ENCODE results near the gene CUTC. TPM values are rescaled to one million over a fixed set of nuclear protein-coding genes. Genes with fewer than 3 reads are reported as not detected.
A peak's percentile ranks its signal among the peaks of the same experiment; 100 is the strongest.

CUTC gene, protein sequence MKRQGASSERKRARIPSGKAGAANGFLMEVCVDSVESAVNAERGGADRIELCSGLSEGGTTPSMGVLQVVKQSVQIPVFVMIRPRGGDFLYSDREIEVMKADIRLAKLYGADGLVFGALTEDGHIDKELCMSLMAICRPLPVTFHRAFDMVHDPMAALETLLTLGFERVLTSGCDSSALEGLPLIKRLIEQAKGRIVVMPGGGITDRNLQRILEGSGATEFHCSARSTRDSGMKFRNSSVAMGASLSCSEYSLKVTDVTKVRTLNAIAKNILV
- polyA plus RNA-seq (2013, experiment 1 of 2): 20.2 TPM
- 20.4 TPM for polyA plus RNA-seq (2013, experiment 2 of 2)

DNA sequence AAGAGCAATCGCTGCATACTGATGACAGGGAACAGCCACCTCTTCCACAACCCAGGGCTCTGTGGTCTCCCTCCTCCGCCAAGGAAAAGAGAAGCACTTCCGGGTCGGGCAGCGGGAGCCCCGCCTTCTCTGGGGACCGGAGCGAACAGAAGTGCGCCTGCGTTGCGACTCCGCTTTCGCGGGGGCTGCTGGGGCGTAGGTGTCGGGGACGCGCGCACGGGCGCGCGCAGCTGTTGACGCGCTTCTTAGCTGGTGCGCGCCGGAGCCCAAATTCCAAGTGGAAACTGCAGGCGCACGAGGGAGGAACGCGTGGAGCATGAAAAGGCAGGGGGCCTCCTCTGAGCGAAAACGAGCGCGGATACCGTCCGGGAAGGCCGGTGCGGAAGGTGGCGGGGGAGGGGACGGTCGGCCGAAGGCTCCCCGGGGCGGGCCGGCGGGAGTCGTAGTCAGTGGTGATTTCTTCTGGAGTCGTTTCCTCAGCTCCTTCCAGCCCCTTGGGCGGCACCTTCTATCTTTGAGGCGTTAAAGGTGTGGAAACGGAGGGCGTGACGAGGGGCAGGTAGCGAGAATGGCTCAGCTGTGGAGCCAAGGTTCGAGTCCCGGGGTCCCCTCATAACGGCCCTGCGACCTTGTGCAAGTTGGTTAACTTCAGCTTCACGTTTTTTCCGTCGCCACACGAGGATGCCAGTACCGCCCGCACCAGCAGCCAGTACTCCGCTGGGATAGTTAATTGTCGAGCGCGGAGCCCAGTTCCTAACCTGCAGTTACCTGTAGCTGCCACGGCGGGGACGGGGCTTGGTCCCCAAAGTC, at the start of gene CUTC, which contains the start of gene COX15:
CUTC (plus strand) TSS at position 202 of the 810 bp plus-strand sequence; CDS start at position 317, 115 bp downstream.
COX15 (minus strand) TSS at position 95 of the 810 bp plus-strand sequence; CDS start at position 17, 78 bp downstream.
- Histone ChIP-seq H3K79me1 (ENCODE audit: low read depth, low read length) (peaks cover 3% of the 10 kb centered on the region), H2BK12ac (ENCODE audit: low read length) (no peak within 1 kb of the TSS), H3K36me3 (replicated peaks in 1 of 2; ENCODE audit: control insufficient read depth in 2 of 2, insufficient read depth in 2 of 2, low read length in 2 of 2) (peaks cover 5 to 39% of the 10 kb centered on the region in 2 donors), H3K4ac (ENCODE audit: low read length) (no peak within 1 kb of the TSS), H3K9ac (ENCODE audit: low read depth, low read length, poor library complexity) (peak within 1 kb of the TSS; percentile 98), H2AK5ac (ENCODE audit: low read depth, low read length) (peak within 1 kb of the TSS; percentile 86), H3K18ac (ENCODE audit: low read length) (peak within 1 kb of the TSS; percentile 90), H3K4me1 (ENCODE audit: control insufficient read depth in 2 of 2, insufficient read depth in 1 of 2, low read depth in 1 of 2, low read length in 2 of 2) (peaks cover 0 to 3% of the 10 kb centered on the region in 2 donors), H2BK120ac (ENCODE audit: low read depth, low read length) (no peak within 1 kb of the TSS), H3K27me3 (ENCODE audit: control insufficient read depth in 3 of 3, insufficient read depth in 3 of 3, low read depth in 1 of 3, low read length in 3 of 3) (no peaks in the 10 kb centered on the region), H3K23ac (ENCODE audit: low read depth, low read length, poor library complexity) (peak within 1 kb of the TSS; percentile 83), H4K8ac (ENCODE audit: low read depth, low read length) (no peak within 1 kb of the TSS), H3K9me3 (replicated peaks in 1 of 2; ENCODE audit: control insufficient read depth in 2 of 2, insufficient read depth in 1 of 2, low read depth in 1 of 2, low read length in 2 of 2) (peaks cover 0 to 5% of the 10 kb centered on the region in 2 donors), H3K14ac (ENCODE audit: low read length) (no peak within 1 kb of the TSS), H4K91ac (ENCODE audit: low read depth, low read length, poor library complexity) (no peak within 1 kb of the TSS), H3K4me2 (ENCODE audit: insufficient read depth, low read length, poor library complexity, severe bottlenecking) (peak within 1 kb of the TSS; percentile 48), H2BK15ac (ENCODE audit: low read length) (no peak within 1 kb of the TSS), H3K4me3 (ENCODE audit: low read length in 2 of 2) (peak within 1 kb of the TSS; percentile 83 to 88), H2BK5ac (ENCODE audit: low read length) (no peak within 1 kb of the TSS), H3K27ac (replicated peaks; ENCODE audit: low read length) (peak within 1 kb of the TSS; percentile 78), H2AFZ (ENCODE audit: low read length) (peak within 1 kb of the TSS; percentile 92)
- peak; percentile 95 for DNase-seq (ENCODE audit: low spot score)
- WGBS, 2 donors (ENCODE audit: extremely low coverage in 2 of 2, insufficient read length in 2 of 2, insufficient replicate concordance in 1 of 2): no CpG with 5 or more reads among the region's 73 CpGs

DNA sequence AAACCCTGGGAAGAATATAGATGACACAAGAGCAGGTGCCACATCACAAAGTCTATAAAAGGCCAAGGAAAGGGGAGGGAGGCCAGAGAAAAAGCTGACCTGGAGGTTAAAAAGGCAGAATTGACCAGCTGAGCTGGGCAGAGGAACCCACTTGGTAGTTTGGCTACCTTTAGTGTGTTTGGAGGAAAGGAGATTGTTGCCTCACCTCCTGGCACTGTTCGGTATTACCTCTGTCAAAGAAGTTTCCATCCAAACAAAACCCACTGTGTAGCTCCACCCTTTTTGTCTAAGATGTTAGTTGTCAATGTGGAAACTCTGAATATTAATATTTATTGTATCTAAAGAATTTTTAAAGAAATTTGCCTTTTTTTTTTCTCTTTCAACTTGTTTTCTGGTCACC, 49.3 kb upstream of the CUTC start:
- no peak overlapping the region for H3K4me2 ChIP-seq (ENCODE audit: insufficient read depth, low read length, poor library complexity, severe bottlenecking)
- DNase-seq (ENCODE audit: low spot score): no peak
- no peak overlapping the region for H3K14ac ChIP-seq (ENCODE audit: low read length)
- H3K4ac ChIP-seq (ENCODE audit: low read length): no peak overlapping the region
- no peak overlapping the region for H3K23ac ChIP-seq (ENCODE audit: low read depth, low read length, poor library complexity)
- no peak overlapping the region for H3K18ac ChIP-seq (ENCODE audit: low read length)
- no peak overlapping the region for H3K4me3 ChIP-seq (ENCODE audit: low read length in 2 of 2)
- H3K27me3 ChIP-seq (ENCODE audit: control insufficient read depth in 3 of 3, insufficient read depth in 3 of 3, low read depth in 1 of 3, low read length in 3 of 3): no peaks in the 10 kb centered on the region
- no peak overlapping the region for H4K8ac ChIP-seq (ENCODE audit: low read depth, low read length)
- H3K79me1 ChIP-seq (ENCODE audit: low read depth, low read length): no peaks in the 10 kb centered on the region
- no peak overlapping the region for H3K27ac ChIP-seq (replicated peaks; ENCODE audit: low read length)
- no peak overlapping the region for H2BK5ac ChIP-seq (ENCODE audit: low read length)
- peaks cover 15 to 32% of the 10 kb centered on the region in 2 donors for H3K36me3 ChIP-seq (replicated peaks in 1 of 2; ENCODE audit: control insufficient read depth in 2 of 2, insufficient read depth in 2 of 2, low read length in 2 of 2)
- H3K9me3 ChIP-seq (replicated peaks in 1 of 2; ENCODE audit: control insufficient read depth in 2 of 2, insufficient read depth in 1 of 2, low read depth in 1 of 2, low read length in 2 of 2): no peaks in the 10 kb centered on the region
- no peaks in the 10 kb centered on the region for H3K4me1 ChIP-seq (ENCODE audit: control insufficient read depth in 2 of 2, insufficient read depth in 1 of 2, low read depth in 1 of 2, low read length in 2 of 2)
- H2BK15ac ChIP-seq (ENCODE audit: low read length): no peak overlapping the region
- no peak overlapping the region for H4K91ac ChIP-seq (ENCODE audit: low read depth, low read length, poor library complexity)
- no peak overlapping the region for H2AFZ ChIP-seq (ENCODE audit: low read length)
- H2BK12ac ChIP-seq (ENCODE audit: low read length): no peak overlapping the region
- H2AK5ac ChIP-seq (ENCODE audit: low read depth, low read length): no peak overlapping the region
- no peak overlapping the region for H2BK120ac ChIP-seq (ENCODE audit: low read depth, low read length)
- no CpG with 5 or more reads among the region's 1 CpG for WGBS, 2 donors (ENCODE audit: extremely low coverage in 2 of 2, insufficient read length in 2 of 2, insufficient replicate concordance in 1 of 2)
- no peak overlapping the region for H3K9ac ChIP-seq (ENCODE audit: low read depth, low read length, poor library complexity)

DNA sequence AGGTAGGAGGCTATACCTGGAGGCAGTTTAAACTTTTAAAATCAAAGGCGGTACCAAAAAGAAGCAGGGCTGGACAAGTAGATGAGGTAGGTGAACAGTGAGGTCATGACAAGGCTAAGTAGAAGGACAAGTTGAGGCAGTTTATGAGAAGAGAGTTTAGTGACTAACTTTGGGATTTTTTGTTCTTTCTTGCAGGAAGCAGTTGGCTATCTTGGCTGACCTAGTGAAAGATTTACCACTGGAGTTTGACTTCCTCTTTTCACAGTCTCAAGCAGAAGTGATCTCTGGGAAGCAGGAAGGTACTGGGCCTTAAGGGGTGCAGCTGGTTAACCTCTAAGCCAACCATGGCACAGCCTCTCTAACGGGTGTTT, 46.5 kb upstream of the CUTC start:
- DNase-seq (ENCODE audit: low spot score): no peak
- H3K14ac ChIP-seq (ENCODE audit: low read length): no peak overlapping the region
- WGBS, 2 donors (ENCODE audit: extremely low coverage in 2 of 2, insufficient read length in 2 of 2, insufficient replicate concordance in 1 of 2): no CpG with 5 or more reads among the region's 2 CpGs
- no peak overlapping the region for H3K4me2 ChIP-seq (ENCODE audit: insufficient read depth, low read length, poor library complexity, severe bottlenecking)
- peaks cover 6 to 26% of the 10 kb centered on the region in 2 donors for H3K36me3 ChIP-seq (replicated peaks in 1 of 2; ENCODE audit: control insufficient read depth in 2 of 2, insufficient read depth in 2 of 2, low read length in 2 of 2)
- no peak overlapping the region for H2BK120ac ChIP-seq (ENCODE audit: low read depth, low read length)
- no peak overlapping the region for H2AK5ac ChIP-seq (ENCODE audit: low read depth, low read length)
- H2BK5ac ChIP-seq (ENCODE audit: low read length): no peak overlapping the region
- no peak overlapping the region for H2AFZ ChIP-seq (ENCODE audit: low read length)
- H3K18ac ChIP-seq (ENCODE audit: low read length): no peak overlapping the region
- no peak overlapping the region for H3K4ac ChIP-seq (ENCODE audit: low read length)
- H3K4me1 ChIP-seq (ENCODE audit: control insufficient read depth in 2 of 2, insufficient read depth in 1 of 2, low read depth in 1 of 2, low read length in 2 of 2): no peaks in the 10 kb centered on the region
- no peak overlapping the region for H3K23ac ChIP-seq (ENCODE audit: low read depth, low read length, poor library complexity)
- no peak overlapping the region for H3K4me3 ChIP-seq (ENCODE audit: low read length in 2 of 2)
- no peak overlapping the region for H2BK15ac ChIP-seq (ENCODE audit: low read length)
- no peaks in the 10 kb centered on the region for H3K9me3 ChIP-seq (replicated peaks in 1 of 2; ENCODE audit: control insufficient read depth in 2 of 2, insufficient read depth in 1 of 2, low read depth in 1 of 2, low read length in 2 of 2)
- no peak overlapping the region for H2BK12ac ChIP-seq (ENCODE audit: low read length)
- H4K91ac ChIP-seq (ENCODE audit: low read depth, low read length, poor library complexity): no peak overlapping the region
- no peak overlapping the region for H4K8ac ChIP-seq (ENCODE audit: low read depth, low read length)
- H3K27me3 ChIP-seq (ENCODE audit: control insufficient read depth in 3 of 3, insufficient read depth in 3 of 3, low read depth in 1 of 3, low read length in 3 of 3): no peaks in the 10 kb centered on the region
- H3K27ac ChIP-seq (replicated peaks; ENCODE audit: low read length): no peak overlapping the region
- no peak overlapping the region for H3K9ac ChIP-seq (ENCODE audit: low read depth, low read length, poor library complexity)
- H3K79me1 ChIP-seq (ENCODE audit: low read depth, low read length): no peaks in the 10 kb centered on the region

DNA sequence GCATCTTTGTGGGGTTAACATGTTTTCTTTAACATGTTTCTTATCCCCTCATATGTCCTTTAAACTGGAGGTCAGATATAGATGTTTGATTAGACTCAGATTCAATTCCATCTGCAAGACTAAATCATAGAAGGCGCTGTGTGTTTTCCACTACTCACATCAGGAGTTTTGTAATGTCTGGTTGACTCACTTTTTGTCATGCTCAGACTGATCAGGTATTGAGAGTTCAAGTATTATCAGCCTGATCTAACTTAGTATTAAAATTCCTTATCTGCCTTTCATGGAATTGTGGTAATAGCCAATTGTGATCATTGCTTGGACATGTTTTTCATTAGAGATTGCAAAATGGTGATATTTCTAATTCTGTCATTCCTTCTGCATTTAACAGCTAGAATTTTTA, 42.6 kb upstream of the CUTC start:
- Histone ChIP-seq H3K27me3 (ENCODE audit: control insufficient read depth in 3 of 3, insufficient read depth in 3 of 3, low read depth in 1 of 3, low read length in 3 of 3) (no peaks in the 10 kb centered on the region), H2BK120ac (ENCODE audit: low read depth, low read length) (no peak overlapping the region), H3K18ac (ENCODE audit: low read length) (no peak overlapping the region), H3K9me3 (replicated peaks in 1 of 2; ENCODE audit: control insufficient read depth in 2 of 2, insufficient read depth in 1 of 2, low read depth in 1 of 2, low read length in 2 of 2) (no peaks in the 10 kb centered on the region), H2AFZ (ENCODE audit: low read length) (no peak overlapping the region), H2BK12ac (ENCODE audit: low read length) (no peak overlapping the region), H3K27ac (replicated peaks; ENCODE audit: low read length) (no peak overlapping the region), H3K36me3 (replicated peaks in 1 of 2; ENCODE audit: control insufficient read depth in 2 of 2, insufficient read depth in 2 of 2, low read length in 2 of 2) (peaks cover 2 to 41% of the 10 kb centered on the region in 2 donors), H2AK5ac (ENCODE audit: low read depth, low read length) (no peak overlapping the region), H4K91ac (ENCODE audit: low read depth, low read length, poor library complexity) (no peak overlapping the region), H3K4ac (ENCODE audit: low read length) (no peak overlapping the region), H3K4me2 (ENCODE audit: insufficient read depth, low read length, poor library complexity, severe bottlenecking) (no peak overlapping the region), H3K14ac (ENCODE audit: low read length) (no peak overlapping the region), H3K79me1 (ENCODE audit: low read depth, low read length) (no peaks in the 10 kb centered on the region), H2BK15ac (ENCODE audit: low read length) (no peak overlapping the region), H3K23ac (ENCODE audit: low read depth, low read length, poor library complexity) (no peak overlapping the region), H2BK5ac (ENCODE audit: low read length) (no peak overlapping the region), H4K8ac (ENCODE audit: low read depth, low read length) (no peak overlapping the region), H3K4me1 (ENCODE audit: control insufficient read depth in 2 of 2, insufficient read depth in 1 of 2, low read depth in 1 of 2, low read length in 2 of 2) (no peaks in the 10 kb centered on the region), H3K4me3 (ENCODE audit: low read length in 2 of 2) (no peak overlapping the region), H3K9ac (ENCODE audit: low read depth, low read length, poor library complexity) (no peak overlapping the region)
- DNase-seq (ENCODE audit: low spot score): no peak
- no CpG with 5 or more reads among the region's 1 CpG for WGBS, 2 donors (ENCODE audit: extremely low coverage in 2 of 2, insufficient read length in 2 of 2, insufficient replicate concordance in 1 of 2)
